ENCODE results near the gene TCTN1. TPM values are rescaled to one million over a fixed set of nuclear protein-coding genes. Genes with fewer than 3 reads are reported as not detected.
A peak's percentile ranks its signal among the peaks of the same experiment; 100 is the strongest.

Gene TCTN1
- total and polyA plus RNA-seq, 2 of the 13 experiments (the other 11 are each of a cell fraction or from before 2014, with no cell fraction given), result 13.6 to 16.0 TPM

DNA sequence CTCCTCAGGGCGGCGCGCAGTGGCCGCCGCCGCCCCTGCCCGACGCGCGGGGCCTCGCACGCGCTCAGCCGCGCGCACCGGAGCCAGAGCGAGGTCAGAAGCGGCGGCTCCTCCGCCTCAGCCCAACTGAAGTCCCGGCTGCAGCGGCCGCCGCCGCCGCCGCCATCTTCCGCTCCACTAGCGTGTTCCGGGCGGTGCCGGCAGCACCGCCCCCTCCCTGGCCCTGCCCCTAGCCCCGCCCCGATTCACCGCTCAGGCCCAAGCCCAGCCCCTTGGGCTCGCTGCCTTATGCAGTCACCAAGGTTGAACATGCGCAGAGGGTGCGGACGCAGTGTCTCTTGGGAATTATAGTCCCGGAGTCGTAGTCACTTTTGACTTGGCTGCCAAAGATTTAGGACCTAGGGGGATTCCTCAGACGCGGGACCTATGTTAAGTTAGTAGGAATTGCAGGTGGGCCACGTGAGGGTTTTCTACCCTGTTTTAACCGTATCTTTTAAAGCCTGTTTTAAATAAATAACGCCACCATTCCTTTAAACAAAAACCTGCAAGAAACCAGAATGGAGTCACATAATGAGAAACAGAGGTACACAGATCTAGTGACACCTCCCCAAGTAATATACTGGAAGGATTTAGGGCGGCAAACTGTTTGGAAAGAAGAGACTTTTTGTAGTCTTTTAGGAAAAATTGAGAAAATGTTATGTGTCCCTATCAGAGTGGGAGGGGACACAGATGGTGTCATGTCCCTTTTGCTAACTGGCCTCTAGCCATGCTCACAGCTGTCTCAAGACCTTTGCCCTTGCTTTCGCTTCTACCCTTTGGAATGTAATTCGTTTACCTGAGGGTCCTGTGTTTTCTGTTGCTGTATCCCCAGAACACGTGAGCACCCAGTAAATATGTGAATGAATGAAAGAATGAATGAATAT lies 30.5 kb upstream of the TCTN1 start, which contains the start of gene PPTC7:
Gene PPTC7, minus strand, starts transcription at position 182 of the 923 bp plus-strand sequence. CDS start 287 bp downstream, outside the sequence.
- H3K4me1 ChIP-seq (ENCODE audit: insufficient read depth, low read length), result peaks cover 59% of the 10 kb centered on the region
- peak within 1 kb of the TSS; percentile 72 to 98 (median 95) for H3K4me3 ChIP-seq (replicated peaks in 1 of 3; ENCODE audit: insufficient read depth in 1 of 3, low read depth in 2 of 3, low read length in 3 of 3)
- peaks cover 45% of the 10 kb centered on the region for H3K79me2 ChIP-seq (ENCODE audit: insufficient read depth, low read length)
- WGBS (ENCODE audit: low lambda C conversion rate), result under 1% methylated on average over 30 of the region's 52 CpGs
- FAIRE-seq (peak; percentile 59), ATAC-seq (peak; percentile 96), DNase-seq (ENCODE audit: low spot score) (peak; percentile 92)
- H3K36me3 ChIP-seq (replicated peaks in 1 of 2; ENCODE audit: control insufficient read depth in 1 of 2, insufficient read depth in 2 of 2, low read length in 2 of 2), result no peaks in the 10 kb centered on the region; a peak in 1 of 5 replicates
- peak within 1 kb of the TSS; percentile 73 for H3K27ac ChIP-seq (ENCODE audit: extremely low read length, insufficient read depth, low read length)
- ChIA-PET POLR2A (interaction anchor here (1.6 kb wide), 1 partner anchor 115 kb away, joined by 4 read pairs; the partner anchor contains the start of genes FAM216A and GPN3), CTCF (ENCODE audit: low intra/inter-chr PET ratio, low total read pairs) (no interaction called here)
- peak within 1 kb of the TSS; percentile 92 for H3K4me2 ChIP-seq (ENCODE audit: low read depth, low read length)
- in situ Hi-C loops (cut with HindIII; ENCODE audit: extremely low pct_ligation_motif_present, low pct_unique_long_range_greater_than_20kb), result loop anchor here (25.0 kb wide), 1 partner anchor 471 kb away; the partner anchor contains the start of gene IFT81
- no TSS peak for BruUV-seq (replicated peaks)
- intact Hi-C loops (cut with micrococcal nuclease; ENCODE audit: unreplicated experiment), result no loop called here
- H2AFZ ChIP-seq (ENCODE audit: low read length), result peak within 1 kb of the TSS; percentile 45
- no peaks in the 10 kb centered on the region for H3K9me3 ChIP-seq (ENCODE audit: low read length)
- H4K20me1 ChIP-seq (ENCODE audit: insufficient read depth, low read length), result peaks cover 25% of the 10 kb centered on the region
- H3K9ac ChIP-seq (ENCODE audit: insufficient read depth, low read depth, low read length), result peak within 1 kb of the TSS; percentile 90
- no peaks in the 10 kb centered on the region; a peak in 1 of 5 replicates for H3K27me3 ChIP-seq (ENCODE audit: control insufficient read depth in 1 of 2, insufficient read depth in 2 of 2, low read length in 2 of 2)
- TF ChIP-seq YEATS4 (CRISPR knock-in tag; IDR thresholded peaks at IDR 0.05; ENCODE audit: borderline replicate concordance), result no peak
- no peak for TF ChIP-seq ZFYVE20 (CRISPR knock-in tag; IDR thresholded peaks at IDR 0.05; ENCODE audit: borderline replicate concordance, low read depth)
- TF ChIP-seq FOXA3 (CRISPR knock-in tag; IDR thresholded peaks at IDR 0.05), result no peak
- TF ChIP-seq, protein P1, sequence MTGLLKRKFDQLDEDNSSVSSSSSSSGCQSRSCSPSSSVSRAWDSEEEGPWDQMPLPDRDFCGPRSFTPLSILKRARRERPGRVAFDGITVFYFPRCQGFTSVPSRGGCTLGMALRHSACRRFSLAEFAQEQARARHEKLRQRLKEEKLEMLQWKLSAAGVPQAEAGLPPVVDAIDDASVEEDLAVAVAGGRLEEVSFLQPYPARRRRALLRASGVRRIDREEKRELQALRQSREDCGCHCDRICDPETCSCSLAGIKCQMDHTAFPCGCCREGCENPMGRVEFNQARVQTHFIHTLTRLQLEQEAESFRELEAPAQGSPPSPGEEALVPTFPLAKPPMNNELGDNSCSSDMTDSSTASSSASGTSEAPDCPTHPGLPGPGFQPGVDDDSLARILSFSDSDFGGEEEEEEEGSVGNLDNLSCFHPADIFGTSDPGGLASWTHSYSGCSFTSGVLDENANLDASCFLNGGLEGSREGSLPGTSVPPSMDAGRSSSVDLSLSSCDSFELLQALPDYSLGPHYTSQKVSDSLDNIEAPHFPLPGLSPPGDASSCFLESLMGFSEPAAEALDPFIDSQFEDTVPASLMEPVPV (CRISPR knock-in tag; IDR thresholded peaks at IDR 0.05), result no peak
- TF ChIP-seq, protein P2, sequence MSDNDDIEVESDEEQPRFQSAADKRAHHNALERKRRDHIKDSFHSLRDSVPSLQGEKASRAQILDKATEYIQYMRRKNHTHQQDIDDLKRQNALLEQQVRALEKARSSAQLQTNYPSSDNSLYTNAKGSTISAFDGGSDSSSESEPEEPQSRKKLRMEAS (IDR thresholded peaks at IDR 0.05), result 0 out of 2 replicates have a peak, but pooled peaks have one; percentile 25
- TF ChIP-seq, protein P3, sequence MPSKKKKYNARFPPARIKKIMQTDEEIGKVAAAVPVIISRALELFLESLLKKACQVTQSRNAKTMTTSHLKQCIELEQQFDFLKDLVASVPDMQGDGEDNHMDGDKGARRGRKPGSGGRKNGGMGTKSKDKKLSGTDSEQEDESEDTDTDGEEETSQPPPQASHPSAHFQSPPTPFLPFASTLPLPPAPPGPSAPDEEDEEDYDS (CRISPR knock-in tag; IDR thresholded peaks at IDR 0.05), result peak; percentile 59; the same call in 1 of the 2 replicates
- no peak for TF ChIP-seq THYN1 (CRISPR knock-in tag; IDR thresholded peaks at IDR 0.05; ENCODE audit: borderline replicate concordance, low read depth)
- peak; percentile 42; the same call in 1 of the 3 replicates for TF ChIP-seq MXI1 (IDR thresholded peaks at IDR 0.05; ENCODE audit: borderline replicate concordance, low read depth, low read length)
- no peak for TF ChIP-seq MEF2D (CRISPR knock-in tag; IDR thresholded peaks at IDR 0.05)
- TF ChIP-seq HNF4A (CRISPR knock-in tag; IDR thresholded peaks at IDR 0.05), result peak; percentile 69
- TF ChIP-seq PHB2 (IDR thresholded peaks at IDR 0.05; ENCODE audit: partially characterized antibody), result no peak
- TF ChIP-seq NR2F6 (IDR thresholded peaks at IDR 0.05), result peak; percentile 83
- TF ChIP-seq NR2F6 (CRISPR knock-in tag; IDR thresholded peaks at IDR 0.05), result peak; percentile 84
- TF ChIP-seq NCOA2 (CRISPR knock-in tag; IDR thresholded peaks at IDR 0.05), result no peak
- peak; percentile 80 for TF ChIP-seq RBFOX2 (IDR thresholded peaks at IDR 0.05; ENCODE audit: low read depth, low read length)
- TF ChIP-seq REXO4 (CRISPR knock-in tag; IDR thresholded peaks at IDR 0.05; ENCODE audit: borderline replicate concordance), result no peak
- no peak for TF ChIP-seq ZSCAN20 (CRISPR knock-in tag; IDR thresholded peaks at IDR 0.05; ENCODE audit: borderline replicate concordance)
- no peak for TF ChIP-seq RARG (CRISPR knock-in tag; IDR thresholded peaks at IDR 0.05; ENCODE audit: low read depth)
- TF ChIP-seq ZIK1 (CRISPR knock-in tag; IDR thresholded peaks at IDR 0.05; ENCODE audit: borderline replicate concordance, low read depth), result no peak
- peak; percentile 70 to 77 for TF ChIP-seq POLR2A (IDR thresholded peaks at IDR 0.05; ENCODE audit: insufficient read depth in 1 of 2, low read depth in 2 of 2, low read length in 2 of 2)
- TF ChIP-seq, protein P4, sequence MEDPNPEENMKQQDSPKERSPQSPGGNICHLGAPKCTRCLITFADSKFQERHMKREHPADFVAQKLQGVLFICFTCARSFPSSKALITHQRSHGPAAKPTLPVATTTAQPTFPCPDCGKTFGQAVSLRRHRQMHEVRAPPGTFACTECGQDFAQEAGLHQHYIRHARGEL (CRISPR knock-in tag; IDR thresholded peaks at IDR 0.05), result no peak
- TF ChIP-seq ZNF256 (CRISPR knock-in tag; conservative IDR thresholded peaks at IDR 0.05), result no peak
- TF ChIP-seq THAP11 (CRISPR knock-in tag; IDR thresholded peaks at IDR 0.05), result peak; percentile 95
- TF ChIP-seq ZZZ3 (CRISPR knock-in tag; IDR thresholded peaks at IDR 0.05; ENCODE audit: borderline replicate concordance), result no peak
